HG02885 (cell line): ENCODE measurements around the gene REEP6.
A peak's percentile ranks its signal among the peaks of the same experiment; 100 is the strongest.

Experiments
- ATAC-seq: cut with Tn5 transposase; IDR thresholded peaks from one replicate; pipeline ENCODE4 v1.9.1; 2021; ENCODE audit warnings: mild to moderate bottlenecking; ENCODE audit not compliant: unreplicated experiment, poor library complexity

The REEP6 gene

GRCh38 chr19:1491114-1491848 lies at the start of gene REEP6:
Gene REEP6 (plus strand): TSS chr19:1491181. CDS start chr19:1491270, 89 bp downstream.
- no peak for ATAC-seq

DNA sequence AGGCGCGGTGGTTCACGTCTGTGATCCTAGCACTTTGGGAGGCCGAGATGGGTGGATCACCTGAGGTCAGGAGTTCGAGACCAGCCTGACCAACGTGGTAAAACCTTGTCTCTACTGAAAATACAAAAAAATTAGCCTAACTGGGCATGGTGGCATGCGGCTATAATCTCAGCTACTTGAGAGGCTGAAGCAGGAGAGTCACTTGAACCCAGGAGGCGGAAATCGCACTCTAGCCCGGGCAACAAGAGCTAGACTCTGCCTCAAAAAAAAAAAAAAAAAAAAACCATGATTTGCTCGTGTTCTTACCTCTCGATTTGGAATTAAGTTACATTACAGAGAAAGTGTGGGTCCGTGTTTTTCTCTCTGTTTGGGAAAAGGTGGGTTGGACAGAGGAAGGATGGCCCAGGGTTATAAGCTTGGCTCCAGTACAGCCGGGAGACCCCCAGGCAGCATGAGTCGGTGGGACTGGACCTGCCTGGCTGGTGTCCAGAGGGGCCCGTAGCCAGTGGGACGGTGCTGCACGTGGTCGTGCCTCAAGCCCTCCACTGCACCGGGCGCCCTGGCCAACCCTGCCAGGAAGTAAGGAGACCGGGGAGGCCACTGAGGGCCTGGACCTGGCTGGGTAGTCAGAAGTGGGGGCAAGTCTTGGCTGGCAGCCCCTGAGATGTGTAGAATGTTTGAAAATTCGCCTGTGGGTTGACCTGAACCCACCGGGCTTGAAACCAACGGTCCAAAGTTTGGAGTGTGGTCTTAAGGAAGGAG lies 49.1 kb upstream of the REEP6 start:
- no peak for ATAC-seq

- ATAC-seq: peak; percentile 73
Measured at GRCh38 chr19:1445185-1445931, 45.6 kb upstream of the REEP6 start.

DNA sequence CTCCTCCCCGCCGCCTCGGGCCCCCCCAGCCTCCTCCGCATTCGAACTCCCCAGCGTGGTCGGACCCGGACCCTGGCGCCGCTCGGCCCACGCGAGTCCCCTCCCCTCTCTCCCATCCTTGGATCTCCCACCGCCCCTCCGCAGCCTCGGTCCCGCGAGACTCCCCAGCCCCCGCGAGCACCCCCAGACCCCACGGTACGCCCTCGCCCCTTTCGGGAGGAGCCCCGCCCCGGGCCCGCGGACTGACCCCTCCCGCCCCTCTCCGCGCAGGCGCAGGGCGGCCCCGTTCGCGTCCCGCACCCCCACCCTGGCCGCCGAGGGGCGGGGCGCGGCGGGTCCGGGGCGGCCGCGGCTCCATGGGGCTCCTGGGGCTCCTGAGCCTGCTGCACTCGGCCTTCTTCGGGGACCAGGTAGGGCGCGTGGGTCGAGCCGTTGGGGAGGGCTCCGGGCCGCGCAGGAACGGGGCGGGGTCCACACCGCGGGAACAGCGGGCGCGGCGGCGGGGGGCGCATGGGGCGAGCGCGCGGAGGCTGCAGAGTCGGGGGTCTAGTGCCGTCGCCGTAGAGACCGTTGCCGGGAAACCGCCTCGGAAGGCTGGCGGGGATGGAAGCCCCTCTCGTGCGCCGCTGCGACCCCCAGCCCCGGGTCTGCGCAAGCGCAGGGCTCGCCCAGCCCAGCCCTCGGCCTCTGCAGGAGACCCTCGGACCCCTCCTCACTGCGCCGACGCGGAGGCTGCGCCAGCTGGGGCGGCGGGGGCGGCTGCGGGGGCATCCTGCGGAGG lies 44.9 kb upstream of the REEP6 start:
- ATAC-seq: no peak

- ATAC-seq: no peak
Measured at GRCh38 chr19:1446713-1447481, 44.1 kb upstream of the REEP6 start.

DNA sequence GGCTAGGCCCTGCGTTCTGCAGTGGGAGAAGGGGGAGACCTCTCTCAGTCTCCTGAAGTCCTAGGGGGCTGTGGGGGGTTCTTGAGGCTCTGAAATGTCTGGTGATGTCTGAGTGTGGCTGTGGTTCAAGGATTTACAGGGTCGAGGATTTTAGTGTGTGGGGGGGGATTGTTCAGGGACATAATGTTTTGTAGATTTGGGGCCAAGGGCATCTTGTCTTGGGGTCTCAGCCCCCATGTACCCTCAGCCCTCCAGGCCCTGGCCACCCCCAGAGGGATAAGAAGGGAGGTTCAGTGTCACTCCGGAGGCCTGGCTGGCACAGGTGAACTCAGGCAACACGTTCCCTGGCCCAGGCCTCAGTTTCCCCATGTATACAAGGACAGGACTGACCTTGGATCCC lies 43.5 kb upstream of the REEP6 start:
- no peak for ATAC-seq

DNA sequence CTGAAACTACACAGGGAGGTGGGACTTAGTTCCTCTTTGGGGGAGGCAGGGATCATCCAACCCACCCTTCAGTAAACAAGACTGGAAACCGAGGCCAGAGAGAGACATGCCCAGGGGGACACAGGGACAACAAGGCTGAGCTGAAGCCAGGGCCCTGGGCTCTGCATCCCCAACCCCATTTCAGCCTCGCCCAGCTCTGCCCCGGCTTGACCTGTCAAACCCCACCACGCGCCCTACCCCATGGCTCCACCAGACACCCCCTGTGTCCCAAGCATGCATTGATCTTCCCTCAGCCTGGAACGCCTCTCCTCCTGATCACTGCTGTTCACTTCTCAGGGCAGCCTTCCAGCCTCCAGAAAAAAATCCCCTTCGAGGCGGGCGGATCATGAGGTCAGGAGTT lies 43.0 kb upstream of the REEP6 start:
- ATAC-seq: no peak

DNA sequence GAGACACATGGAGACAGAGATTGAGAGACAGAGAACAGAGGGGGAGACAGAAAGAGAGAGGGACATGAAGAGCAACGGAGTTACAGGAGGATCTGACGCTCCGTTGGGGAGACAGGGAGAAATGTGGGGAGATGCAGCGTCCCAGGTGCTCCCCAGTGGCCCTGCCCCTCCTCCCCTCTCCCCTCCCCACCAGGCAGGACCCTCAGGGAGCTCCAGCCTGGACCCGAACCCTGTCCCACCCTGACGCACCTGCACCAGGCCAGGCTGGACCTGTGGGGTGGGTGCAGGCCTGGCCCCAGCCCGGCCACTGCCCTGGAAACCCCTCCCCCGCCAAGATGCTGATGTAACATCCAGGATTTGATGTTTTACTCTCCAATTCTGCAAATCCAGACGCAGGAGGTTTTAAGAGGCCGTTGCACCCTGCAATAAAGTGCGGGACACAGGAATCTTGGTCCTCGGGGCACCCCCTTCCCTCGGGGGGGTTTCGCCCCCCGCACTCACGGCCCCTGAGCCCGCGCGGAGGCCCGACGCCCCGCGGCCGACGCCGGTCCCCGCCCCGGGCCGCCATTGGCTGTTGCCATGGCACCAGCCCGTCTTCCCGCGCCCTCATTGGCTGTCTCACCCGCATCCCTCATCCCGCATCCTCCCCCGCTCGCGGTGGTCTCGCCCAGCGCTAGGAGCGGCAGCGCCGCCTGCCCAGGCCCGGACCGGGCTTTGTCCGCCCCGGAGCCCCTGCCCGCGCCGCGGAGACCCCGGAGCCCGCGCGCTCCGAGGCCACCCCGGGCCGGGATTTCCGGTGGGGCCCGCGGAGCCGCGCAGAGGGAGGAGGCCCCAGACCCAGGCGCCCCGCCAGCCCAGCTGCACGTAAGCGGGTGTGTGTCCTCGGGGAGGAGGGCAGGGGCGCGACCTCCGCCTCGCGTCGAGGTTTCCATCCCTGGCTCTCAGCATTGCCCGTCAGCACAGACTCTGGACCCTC lies 41.2 kb upstream of the REEP6 start, which contains the start of gene APC2:
Gene APC2 (plus strand): TSS at position 655 of the 976 bp plus-strand sequence. CDS start 2,881 bp downstream, outside the sequence.
- ATAC-seq: no peak

DNA sequence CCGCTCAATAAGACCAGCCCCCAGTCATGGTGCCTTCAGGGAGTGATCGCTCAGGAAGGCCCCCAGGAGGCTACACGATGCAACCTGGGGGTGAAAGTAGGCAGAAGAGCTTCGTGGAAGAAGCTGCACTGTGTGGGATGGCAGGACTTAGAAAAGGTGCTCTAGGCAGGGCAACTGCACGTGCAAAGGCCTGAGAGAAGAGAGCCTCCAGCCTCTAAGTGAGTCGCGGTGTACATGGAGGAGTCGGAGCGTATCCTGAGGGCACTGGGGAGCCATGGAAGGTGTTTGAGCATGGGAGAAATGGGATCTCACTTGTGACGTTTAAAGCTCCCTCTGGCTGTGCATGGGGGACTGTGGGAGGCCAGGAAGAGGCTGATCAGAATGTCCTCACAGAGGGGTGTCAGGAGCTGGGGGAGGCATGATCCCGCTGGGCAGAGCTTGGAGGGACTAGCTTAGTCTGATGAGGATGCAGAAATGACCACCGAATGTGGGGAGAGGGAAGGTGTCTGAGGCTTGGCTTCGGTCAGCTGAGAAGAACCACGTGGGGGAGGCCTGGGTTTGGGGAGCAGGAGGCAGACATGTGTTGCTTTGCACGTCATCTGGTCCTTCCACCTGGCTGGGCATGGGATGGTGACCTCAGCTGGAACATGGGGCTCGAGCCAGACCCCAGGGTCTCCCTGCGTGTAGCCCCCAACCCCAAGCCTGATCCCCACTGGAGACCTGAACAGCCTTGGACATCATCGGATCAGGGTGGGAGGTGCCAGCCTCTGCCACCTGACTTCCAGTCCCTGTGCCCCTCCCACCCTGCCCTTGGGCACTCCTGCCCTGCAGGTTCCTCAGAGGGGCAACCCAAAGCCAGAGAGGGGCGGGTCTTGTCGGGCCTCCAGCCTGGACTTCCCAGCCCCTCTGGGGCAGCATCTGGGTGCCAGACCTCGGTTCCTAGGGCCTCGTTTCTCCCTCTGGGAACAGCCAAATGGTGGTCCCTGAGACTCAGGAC lies 39.9 kb upstream of the REEP6 start:
- ATAC-seq: no peak

- ATAC-seq: no peak
Measured at GRCh38 chr19:1451916-1452801, 38.8 kb upstream of the REEP6 start.

GRCh38 chr19:1452802-1453524 lies 38.0 kb upstream of the REEP6 start:
- ATAC-seq: no peak

GRCh38 chr19:1453525-1454364 lies 37.2 kb upstream of the REEP6 start:
- ATAC-seq: no peak

- no peak for ATAC-seq
Measured at GRCh38 chr19:1455002-1455335, 36.0 kb upstream of the REEP6 start.

- ATAC-seq: no peak
Measured at GRCh38 chr19:1455336-1456120, 35.5 kb upstream of the REEP6 start.
